ENCODE measurements around the gene TJP1.

Gene TJP1

DNA sequence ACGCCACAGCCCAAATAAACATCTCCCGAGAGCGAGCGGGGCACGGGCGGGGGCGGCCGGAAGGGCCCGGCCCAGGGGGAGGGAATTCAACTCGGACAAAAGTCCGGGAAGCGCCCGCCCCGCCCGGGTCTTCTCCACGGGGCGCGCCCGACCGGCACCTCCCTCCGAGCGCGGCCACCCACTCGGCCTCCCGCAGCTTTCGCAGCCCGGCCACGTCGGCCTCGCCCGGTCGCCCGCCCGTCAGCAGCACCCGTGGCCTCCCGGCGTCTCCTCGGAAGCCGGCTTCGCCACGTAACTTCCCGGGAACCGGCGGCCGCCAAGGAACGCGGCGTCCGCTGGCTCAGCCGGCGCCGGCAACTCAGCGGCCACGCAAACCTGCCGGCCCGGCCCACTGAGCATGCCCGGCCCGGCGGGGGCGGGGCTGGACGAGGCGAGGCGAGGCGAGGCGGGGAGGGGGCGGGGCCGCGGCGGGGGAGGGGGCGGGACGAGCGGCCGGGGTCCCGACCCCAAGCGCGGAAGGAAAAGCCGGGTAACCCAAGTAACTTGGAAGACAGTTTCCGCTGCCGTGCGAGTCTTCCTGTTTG, at the start of gene TJP1:
Gene TJP1 (minus strand): TSS at position 369 of the 584 bp plus-strand sequence. CDS start 440 bp downstream, outside the sequence.
- Mint-ChIP-seq H3K36me3 (no peaks in the 10 kb centered on the region), H3K27me3 (peaks cover 11% of the 10 kb centered on the region), H3K9me3 (peaks cover 2% of the 10 kb centered on the region), H3K4me3 (peak within 1 kb of the TSS; percentile 50), H3K4me1 (no peaks in the 10 kb centered on the region), H3K27ac (no peak within 1 kb of the TSS)
- ATAC-seq (ENCODE audit: low read depth) (no peak), DNase-seq (ENCODE audit: low spot score in 2 of 2) (no peak)

DNA sequence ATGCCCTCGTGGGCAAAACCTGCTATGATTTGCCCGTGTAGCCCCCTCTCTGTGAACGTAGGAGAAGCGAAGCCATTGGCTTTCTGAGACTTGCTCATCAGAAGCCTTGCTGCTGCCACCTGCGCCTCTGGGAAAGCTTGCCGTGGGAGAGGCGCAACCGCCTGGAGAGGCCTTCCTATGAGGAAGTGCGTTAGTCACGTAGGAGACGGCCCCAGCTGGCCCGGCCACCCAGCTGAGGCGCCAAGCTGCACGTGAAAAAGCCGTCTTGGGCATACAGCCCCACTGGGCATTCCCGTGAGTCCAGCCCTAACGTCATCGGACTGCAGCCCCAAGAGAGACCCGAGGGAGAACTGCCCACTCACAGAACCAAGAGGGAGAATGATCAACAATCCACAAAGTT, 49.1 kb upstream of the TJP1 start:
- no peaks in the 10 kb centered on the region for H3K36me3 Mint-ChIP-seq
- H3K4me1 Mint-ChIP-seq, result no peaks in the 10 kb centered on the region
- no peak for ATAC-seq (ENCODE audit: low read depth)
- H3K9me3 Mint-ChIP-seq, result no peaks in the 10 kb centered on the region
- H3K27me3 Mint-ChIP-seq, result no peaks in the 10 kb centered on the region
- DNase-seq (ENCODE audit: low spot score in 2 of 2), result no peak
- H3K4me3 Mint-ChIP-seq, result no peak overlapping the region
- H3K27ac Mint-ChIP-seq, result no peak overlapping the region

GRCh38 chr15:29870495-29871151, 48.4 kb upstream of the TJP1 start:
- Mint-ChIP-seq H3K9me3 (no peaks in the 10 kb centered on the region), H3K4me3 (no peak overlapping the region), H3K36me3 (no peaks in the 10 kb centered on the region), H3K27ac (no peak overlapping the region), H3K4me1 (no peaks in the 10 kb centered on the region), H3K27me3 (peaks cover under 1% of the 10 kb centered on the region)
- ATAC-seq (ENCODE audit: low read depth), result no peak
- DNase-seq (ENCODE audit: low spot score in 2 of 2), result no peak

- Mint-ChIP-seq H3K27me3 (peaks cover 2% of the 10 kb centered on the region), H3K27ac (no peak overlapping the region), H3K4me1 (no peaks in the 10 kb centered on the region), H3K4me3 (no peak overlapping the region), H3K9me3 (no peaks in the 10 kb centered on the region), H3K36me3 (no peaks in the 10 kb centered on the region)
- ATAC-seq (ENCODE audit: low read depth) (no peak), DNase-seq (ENCODE audit: low spot score in 2 of 2) (no peak)
These were observed 45.2 kb upstream of the TJP1 start for GRCh38 chr15:29867241-29868000.

DNA sequence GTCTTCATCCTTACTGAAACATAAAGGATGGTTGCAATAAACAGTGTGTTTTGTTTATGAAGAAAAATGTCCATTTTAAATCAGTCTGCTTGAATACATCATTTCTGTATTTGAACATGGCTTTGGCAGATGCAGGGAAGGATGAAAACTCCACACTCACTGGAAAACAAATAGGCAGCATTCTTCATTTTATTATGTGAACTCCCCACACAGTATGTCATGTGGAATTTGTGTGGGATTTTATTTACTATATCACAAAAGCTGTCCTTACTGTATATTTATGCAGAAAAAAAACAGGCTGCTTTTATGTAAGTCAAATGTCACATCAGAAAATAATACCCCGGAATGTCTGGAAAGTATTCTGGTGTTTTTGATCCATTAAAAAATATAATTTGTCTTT, 44.1 kb upstream of the TJP1 start:
- Mint-ChIP-seq H3K4me3 (no peak overlapping the region), H3K9me3 (peaks cover 3% of the 10 kb centered on the region), H3K27me3 (peaks cover 3% of the 10 kb centered on the region), H3K4me1 (no peaks in the 10 kb centered on the region), H3K27ac (no peak overlapping the region), H3K36me3 (no peaks in the 10 kb centered on the region)
- DNase-seq (ENCODE audit: low spot score in 2 of 2) (no peak), ATAC-seq (ENCODE audit: low read depth) (no peak)

- H3K4me3 Mint-ChIP-seq, result no peak overlapping the region
- H3K27me3 Mint-ChIP-seq, result peaks cover 3% of the 10 kb centered on the region
- no peaks in the 10 kb centered on the region for H3K4me1 Mint-ChIP-seq
- peaks cover 3% of the 10 kb centered on the region for H3K9me3 Mint-ChIP-seq
- no peaks in the 10 kb centered on the region for H3K36me3 Mint-ChIP-seq
- ATAC-seq (ENCODE audit: low read depth), result no peak
- DNase-seq (ENCODE audit: low spot score in 2 of 2), result no peak
- no peak overlapping the region for H3K27ac Mint-ChIP-seq
These were observed 42.2 kb upstream of the TJP1 start for GRCh38 chr15:29864501-29864900.

- no peak for ATAC-seq (ENCODE audit: low read depth)
- Mint-ChIP-seq H3K4me3 (no peak overlapping the region), H3K9me3 (peaks cover 3% of the 10 kb centered on the region), H3K27ac (no peak overlapping the region), H3K4me1 (no peaks in the 10 kb centered on the region), H3K36me3 (no peaks in the 10 kb centered on the region), H3K27me3 (peaks cover 3% of the 10 kb centered on the region)
- DNase-seq (ENCODE audit: low spot score in 2 of 2), result no peak
These were observed 41.2 kb upstream of the TJP1 start for GRCh38 chr15:29863438-29863837.

DNA sequence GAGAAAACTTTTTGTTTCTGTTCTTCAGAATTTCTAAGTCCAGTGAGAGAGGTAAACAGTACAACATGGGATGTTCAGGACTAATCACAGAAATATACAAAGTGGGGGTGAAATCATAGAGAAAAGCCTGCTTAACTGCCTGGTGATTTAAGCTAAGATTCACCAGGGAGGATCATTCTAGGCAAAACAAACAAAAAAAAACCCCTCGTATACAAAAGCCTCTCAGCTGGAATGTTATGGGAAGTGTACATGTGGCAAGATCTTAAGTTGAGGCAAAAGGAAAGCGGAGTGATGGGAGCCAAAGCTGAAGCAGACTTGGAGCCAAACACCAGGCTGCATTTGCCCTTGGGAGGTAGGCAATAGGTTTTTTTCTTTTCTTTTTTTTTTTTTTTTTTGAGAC, 40.0 kb upstream of the TJP1 start:
- H3K4me1 Mint-ChIP-seq, result no peaks in the 10 kb centered on the region
- H3K27me3 Mint-ChIP-seq, result peaks cover 3% of the 10 kb centered on the region
- no peak overlapping the region for H3K4me3 Mint-ChIP-seq
- H3K9me3 Mint-ChIP-seq, result peaks cover 3% of the 10 kb centered on the region
- ATAC-seq (ENCODE audit: low read depth) (no peak), DNase-seq (ENCODE audit: low spot score in 2 of 2) (no peak)
- H3K36me3 Mint-ChIP-seq, result no peaks in the 10 kb centered on the region
- no peak overlapping the region for H3K27ac Mint-ChIP-seq

DNA sequence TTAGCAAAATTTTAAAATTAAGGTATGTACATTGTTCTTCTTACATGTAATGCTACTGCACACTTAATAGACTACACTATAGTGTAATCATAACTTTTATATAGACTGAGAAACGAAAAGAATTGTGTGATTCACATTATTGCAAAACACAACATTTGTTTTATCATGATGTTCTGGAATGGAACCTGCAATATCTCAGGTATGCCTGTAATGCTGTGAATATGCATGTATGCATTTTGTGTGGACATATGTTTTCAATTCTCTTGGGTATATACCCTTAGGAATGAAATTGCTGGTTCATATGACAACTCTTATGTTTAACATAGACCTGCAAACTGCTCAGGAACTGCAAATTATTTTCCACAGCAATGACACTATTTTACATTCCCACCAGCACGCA, 38.6 kb upstream of the TJP1 start:
- Mint-ChIP-seq H3K36me3 (no peaks in the 10 kb centered on the region), H3K27ac (no peak overlapping the region), H3K4me1 (no peaks in the 10 kb centered on the region), H3K27me3 (peaks cover 3% of the 10 kb centered on the region), H3K9me3 (peaks cover 3% of the 10 kb centered on the region), H3K4me3 (no peak overlapping the region)
- DNase-seq (ENCODE audit: low spot score in 2 of 2) (no peak), ATAC-seq (ENCODE audit: low read depth) (no peak)

DNA sequence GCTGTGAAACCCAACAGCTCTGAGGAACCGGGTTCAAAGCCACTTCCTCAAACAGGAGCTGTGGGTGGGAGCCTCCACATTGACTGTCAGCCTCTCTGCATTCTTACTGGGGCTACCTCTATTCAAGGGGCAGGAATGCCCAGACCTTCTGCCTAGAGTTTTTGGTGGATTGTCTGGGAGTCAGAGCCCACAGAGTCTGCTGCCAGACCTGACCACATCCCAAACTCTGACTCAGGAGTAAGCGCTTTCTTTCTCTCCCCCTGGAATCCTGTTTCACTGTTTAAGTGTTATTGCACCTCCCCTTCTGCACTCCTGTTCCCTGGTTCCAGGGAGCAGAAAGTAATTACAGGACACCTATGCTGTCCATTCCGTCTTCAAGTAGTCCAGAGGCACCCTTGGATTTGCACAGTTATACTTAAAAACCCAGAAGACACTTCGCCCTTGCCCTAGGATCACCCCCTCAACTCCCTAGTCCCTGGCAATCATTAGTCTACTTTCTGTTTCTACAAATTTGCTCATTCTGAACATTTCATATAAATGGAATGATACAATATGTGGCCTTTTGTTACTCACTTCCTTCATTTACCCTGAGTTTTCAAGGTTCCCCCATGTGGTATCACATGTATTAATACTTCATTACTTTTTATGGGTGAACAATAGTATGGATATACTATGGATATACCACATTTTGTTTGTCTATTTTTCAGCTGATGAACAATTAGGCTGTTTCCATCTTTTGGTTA, 37.9 kb upstream of the TJP1 start:
- ATAC-seq (ENCODE audit: low read depth), result no peak
- no peak overlapping the region for H3K4me3 Mint-ChIP-seq
- no peaks in the 10 kb centered on the region for H3K36me3 Mint-ChIP-seq
- H3K27ac Mint-ChIP-seq, result no peak overlapping the region
- DNase-seq (ENCODE audit: low spot score in 2 of 2), result no peak
- no peaks in the 10 kb centered on the region for H3K4me1 Mint-ChIP-seq
- H3K9me3 Mint-ChIP-seq, result peaks cover 3% of the 10 kb centered on the region
- peaks cover 2% of the 10 kb centered on the region for H3K27me3 Mint-ChIP-seq

DNA sequence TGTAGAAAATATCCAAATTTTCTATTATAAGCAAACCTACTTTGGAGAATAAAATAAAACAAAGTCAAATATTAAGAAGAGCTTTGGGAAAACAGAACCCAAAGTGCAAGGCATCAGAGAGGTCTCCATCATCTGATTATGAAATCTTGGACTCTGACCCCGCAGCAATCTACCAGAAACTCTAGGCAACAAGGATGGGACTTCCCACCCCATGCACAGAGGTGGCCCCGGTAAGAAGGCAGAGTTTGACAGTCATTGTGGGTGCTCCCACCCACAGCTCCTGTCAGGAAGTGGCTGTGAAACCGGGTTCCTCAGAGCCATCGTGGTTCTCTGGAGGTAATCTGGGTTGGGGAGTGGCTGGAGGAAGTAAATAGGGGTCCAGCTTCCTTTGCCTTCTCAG, 37.0 kb upstream of the TJP1 start:
- H3K36me3 Mint-ChIP-seq, result no peaks in the 10 kb centered on the region
- no peak overlapping the region for H3K27ac Mint-ChIP-seq
- no peak overlapping the region for H3K4me3 Mint-ChIP-seq
- no peak for DNase-seq (ENCODE audit: low spot score in 2 of 2)
- H3K9me3 Mint-ChIP-seq, result peaks cover 3% of the 10 kb centered on the region
- no peaks in the 10 kb centered on the region for H3K4me1 Mint-ChIP-seq
- H3K27me3 Mint-ChIP-seq, result peaks cover 2% of the 10 kb centered on the region
- ATAC-seq (ENCODE audit: low read depth), result no peak

DNA sequence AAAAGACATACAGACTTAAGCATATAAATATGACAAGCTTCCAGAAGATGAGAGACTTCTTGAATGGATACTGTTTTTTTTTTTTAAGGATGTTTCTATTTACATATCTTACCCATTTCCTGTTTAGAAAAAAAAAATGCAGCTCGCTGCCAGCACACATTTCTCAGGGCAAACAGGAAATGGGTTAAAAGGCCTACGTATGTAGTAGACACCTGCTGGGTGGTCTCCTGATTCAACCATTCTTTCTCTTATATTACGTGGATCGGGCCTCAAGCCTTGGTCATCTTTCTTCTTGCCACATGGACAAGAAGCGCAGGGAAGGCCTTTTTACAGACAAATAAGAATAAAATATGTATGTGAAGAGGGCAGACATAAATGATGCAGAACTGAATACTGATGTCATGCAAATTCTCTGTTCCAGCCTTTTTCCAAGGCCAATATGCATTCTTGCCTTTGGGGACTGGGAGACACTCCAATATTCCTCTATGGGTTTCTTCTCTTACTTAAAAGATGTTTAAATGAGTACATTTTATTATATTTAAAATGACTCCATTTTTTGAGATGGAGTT, 35.0 kb upstream of the TJP1 start:
- H3K27ac Mint-ChIP-seq, result no peak overlapping the region
- no peak for ATAC-seq (ENCODE audit: low read depth)
- no peaks in the 10 kb centered on the region for H3K4me1 Mint-ChIP-seq
- DNase-seq (ENCODE audit: low spot score in 2 of 2), result no peak
- H3K4me3 Mint-ChIP-seq, result no peak overlapping the region
- peaks cover under 1% of the 10 kb centered on the region for H3K27me3 Mint-ChIP-seq
- no peaks in the 10 kb centered on the region for H3K36me3 Mint-ChIP-seq
- H3K9me3 Mint-ChIP-seq, result peaks cover 3% of the 10 kb centered on the region

- H3K4me1 Mint-ChIP-seq, result no peaks in the 10 kb centered on the region
- H3K4me3 Mint-ChIP-seq, result no peak overlapping the region
- ATAC-seq (ENCODE audit: low read depth), result no peak
- H3K27ac Mint-ChIP-seq, result no peak overlapping the region
- H3K9me3 Mint-ChIP-seq, result peaks cover 2% of the 10 kb centered on the region
- no peaks in the 10 kb centered on the region for H3K36me3 Mint-ChIP-seq
- no peak for DNase-seq (ENCODE audit: low spot score in 2 of 2)
- H3K27me3 Mint-ChIP-seq, result no peaks in the 10 kb centered on the region
These were observed 32.1 kb upstream of the TJP1 start for GRCh38 chr15:29854413-29854812.

Data from memory B cell (primary cell).